Measurements from ENCODE around the gene NANS. TPM values are rescaled to one million over a fixed set of nuclear protein-coding genes. Genes with fewer than 3 reads are reported as not detected.

NANS gene
- total and polyA plus RNA-seq, 2 donors = 36.3 to 38.0 TPM

- Histone ChIP-seq H3K27ac (ENCODE audit: low read depth in 1 of 2, low read length in 1 of 2) (peak overlapping the region in 1 of 2 donors; percentile 86), H3K36me3 (ENCODE audit: control insufficient read depth in 2 of 2, insufficient read depth in 2 of 2, low read length in 1 of 2) (peaks cover 34 to 52% of the 10 kb centered on the region in 2 donors), H3K4me3 (ENCODE audit: low read length in 2 of 2) (no peak overlapping the region), H3K4me1 (ENCODE audit: control insufficient read depth in 2 of 2, insufficient read depth in 2 of 2, low read length in 2 of 2) (peaks cover 43 to 73% of the 10 kb centered on the region in 2 donors), H3K9me3 (ENCODE audit: control insufficient read depth in 2 of 2, insufficient read depth in 1 of 2, low read length in 1 of 2) (no peaks in the 10 kb centered on the region), H3K27me3 (ENCODE audit: control insufficient read depth in 2 of 2, insufficient read depth in 1 of 2, low read length in 1 of 2) (no peaks in the 10 kb centered on the region)
- 88% methylated on average over 4 of the region's 4 CpGs for whole genome bisulfite sequencing
- peak in 1 of 9 donors; percentile 62 for DNase-seq (ENCODE audit: low read depth in 6 of 9, low spot score in 9 of 9)
Measured at GRCh38 chr9:98097836-98098235, 41.3 kb downstream of the NANS start.

- 100% methylated on average over 2 of the region's 2 CpGs for WGBS
- Histone ChIP-seq H3K4me3 (ENCODE audit: low read length in 2 of 2) (no peak overlapping the region), H3K36me3 (ENCODE audit: control insufficient read depth in 2 of 2, insufficient read depth in 2 of 2, low read length in 1 of 2) (peaks cover 23 to 52% of the 10 kb centered on the region in 2 donors), H3K27ac (ENCODE audit: low read depth in 1 of 2, low read length in 1 of 2) (peak overlapping the region; percentile 87 to 96), H3K9me3 (ENCODE audit: control insufficient read depth in 2 of 2, insufficient read depth in 1 of 2, low read length in 1 of 2) (no peaks in the 10 kb centered on the region), H3K27me3 (ENCODE audit: control insufficient read depth in 2 of 2, insufficient read depth in 1 of 2, low read length in 1 of 2) (no peaks in the 10 kb centered on the region), H3K4me1 (ENCODE audit: control insufficient read depth in 2 of 2, insufficient read depth in 2 of 2, low read length in 2 of 2) (peaks cover 50 to 82% of the 10 kb centered on the region in 2 donors)
- DNase-seq (ENCODE audit: low read depth in 6 of 9, low spot score in 9 of 9) = no peak
Measured at GRCh38 chr9:98099346-98099745, 42.8 kb downstream of the NANS start.

- DNase-seq (ENCODE audit: low read depth in 6 of 9, low spot score in 9 of 9) = peak in 2 of 9 donors; percentile 50 to 77
- no peak overlapping the region for H3K4me3 ChIP-seq (ENCODE audit: low read length in 2 of 2)
- WGBS = 17% methylated on average over 5 of the region's 5 CpGs
- H3K36me3 ChIP-seq (ENCODE audit: control insufficient read depth in 2 of 2, insufficient read depth in 2 of 2, low read length in 1 of 2) = peaks cover 17 to 49% of the 10 kb centered on the region in 2 donors
- peak overlapping the region; percentile 87 to 96 for H3K27ac ChIP-seq (ENCODE audit: low read depth in 1 of 2, low read length in 1 of 2)
- H3K27me3 ChIP-seq (ENCODE audit: control insufficient read depth in 2 of 2, insufficient read depth in 1 of 2, low read length in 1 of 2) = no peaks in the 10 kb centered on the region
- peaks cover 54 to 84% of the 10 kb centered on the region in 2 donors for H3K4me1 ChIP-seq (ENCODE audit: control insufficient read depth in 2 of 2, insufficient read depth in 2 of 2, low read length in 2 of 2)
- H3K9me3 ChIP-seq (ENCODE audit: control insufficient read depth in 2 of 2, insufficient read depth in 1 of 2, low read length in 1 of 2) = no peaks in the 10 kb centered on the region
Measured at GRCh38 chr9:98099898-98100297, 43.4 kb downstream of the NANS start.

- no peak overlapping the region for H3K4me3 ChIP-seq (ENCODE audit: low read length in 2 of 2)
- peak overlapping the region in 1 of 2 donors; percentile 96 for H3K27ac ChIP-seq (ENCODE audit: low read depth in 1 of 2, low read length in 1 of 2)
- no peaks in the 10 kb centered on the region for H3K9me3 ChIP-seq (ENCODE audit: control insufficient read depth in 2 of 2, insufficient read depth in 1 of 2, low read length in 1 of 2)
- no peaks in the 10 kb centered on the region for H3K27me3 ChIP-seq (ENCODE audit: control insufficient read depth in 2 of 2, insufficient read depth in 1 of 2, low read length in 1 of 2)
- H3K4me1 ChIP-seq (ENCODE audit: control insufficient read depth in 2 of 2, insufficient read depth in 2 of 2, low read length in 2 of 2) = peaks cover 58 to 87% of the 10 kb centered on the region in 2 donors
- DNase-seq (ENCODE audit: low read depth in 6 of 9, low spot score in 9 of 9) = no peak
- peaks cover 12 to 49% of the 10 kb centered on the region in 2 donors for H3K36me3 ChIP-seq (ENCODE audit: control insufficient read depth in 2 of 2, insufficient read depth in 2 of 2, low read length in 1 of 2)
Measured at GRCh38 chr9:98100456-98100855, 43.9 kb downstream of the NANS start.

- no peak for DNase-seq (ENCODE audit: low read depth in 6 of 9, low spot score in 9 of 9)
- Histone ChIP-seq H3K4me1 (ENCODE audit: control insufficient read depth in 2 of 2, insufficient read depth in 2 of 2, low read length in 2 of 2) (peaks cover 67 to 93% of the 10 kb centered on the region in 2 donors), H3K9me3 (ENCODE audit: control insufficient read depth in 2 of 2, insufficient read depth in 1 of 2, low read length in 1 of 2) (no peaks in the 10 kb centered on the region), H3K27ac (ENCODE audit: low read depth in 1 of 2, low read length in 1 of 2) (peak overlapping the region; percentile 96 to 98), H3K36me3 (ENCODE audit: control insufficient read depth in 2 of 2, insufficient read depth in 2 of 2, low read length in 1 of 2) (peaks cover 4 to 49% of the 10 kb centered on the region in 2 donors), H3K27me3 (ENCODE audit: control insufficient read depth in 2 of 2, insufficient read depth in 1 of 2, low read length in 1 of 2) (no peaks in the 10 kb centered on the region), H3K4me3 (ENCODE audit: low read length in 2 of 2) (no peak overlapping the region)
- 84% methylated on average over 7 of the region's 7 CpGs for WGBS
Measured at GRCh38 chr9:98101416-98101815, 44.9 kb downstream of the NANS start.

- Histone ChIP-seq H3K27me3 (ENCODE audit: control insufficient read depth in 2 of 2, insufficient read depth in 1 of 2, low read length in 1 of 2) (no peaks in the 10 kb centered on the region), H3K36me3 (ENCODE audit: control insufficient read depth in 2 of 2, insufficient read depth in 2 of 2, low read length in 1 of 2) (peaks cover 4 to 44% of the 10 kb centered on the region in 2 donors), H3K9me3 (ENCODE audit: control insufficient read depth in 2 of 2, insufficient read depth in 1 of 2, low read length in 1 of 2) (no peaks in the 10 kb centered on the region), H3K27ac (ENCODE audit: low read depth in 1 of 2, low read length in 1 of 2) (peak overlapping the region; percentile 96 to 98), H3K4me1 (ENCODE audit: control insufficient read depth in 2 of 2, insufficient read depth in 2 of 2, low read length in 2 of 2) (peaks cover 67 to 91% of the 10 kb centered on the region in 2 donors), H3K4me3 (ENCODE audit: low read length in 2 of 2) (no peak overlapping the region)
- DNase-seq (ENCODE audit: low read depth in 6 of 9, low spot score in 9 of 9) = peak; percentile 79 to 98 (median 95)
- 1% methylated on average over 6 of the region's 6 CpGs for WGBS
Measured at GRCh38 chr9:98101868-98102273, 45.3 kb downstream of the NANS start.

GRCh38 chr9:98104445-98104881 lies 47.9 kb downstream of the NANS start:
- Histone ChIP-seq H3K27me3 (ENCODE audit: control insufficient read depth in 2 of 2, insufficient read depth in 1 of 2, low read length in 1 of 2) (no peaks in the 10 kb centered on the region), H3K27ac (ENCODE audit: low read depth in 1 of 2, low read length in 1 of 2) (peak overlapping the region; percentile 82 to 96), H3K4me3 (ENCODE audit: low read length in 2 of 2) (no peak overlapping the region), H3K9me3 (ENCODE audit: control insufficient read depth in 2 of 2, insufficient read depth in 1 of 2, low read length in 1 of 2) (no peaks in the 10 kb centered on the region), H3K36me3 (ENCODE audit: control insufficient read depth in 2 of 2, insufficient read depth in 2 of 2, low read length in 1 of 2) (peaks cover 0 to 39% of the 10 kb centered on the region in 2 donors), H3K4me1 (ENCODE audit: control insufficient read depth in 2 of 2, insufficient read depth in 2 of 2, low read length in 2 of 2) (peaks cover 69 to 92% of the 10 kb centered on the region in 2 donors)
- DNase-seq (ENCODE audit: low read depth in 6 of 9, low spot score in 9 of 9) = peak in 1 of 9 donors; percentile 59
- 65% methylated on average over 3 of the region's 3 CpGs for WGBS

GRCh38 chr9:98105006-98105405 lies 48.5 kb downstream of the NANS start:
- Histone ChIP-seq H3K9me3 (ENCODE audit: control insufficient read depth in 2 of 2, insufficient read depth in 1 of 2, low read length in 1 of 2) (no peaks in the 10 kb centered on the region), H3K27me3 (ENCODE audit: control insufficient read depth in 2 of 2, insufficient read depth in 1 of 2, low read length in 1 of 2) (no peaks in the 10 kb centered on the region), H3K4me1 (ENCODE audit: control insufficient read depth in 2 of 2, insufficient read depth in 2 of 2, low read length in 2 of 2) (peaks cover 67 to 92% of the 10 kb centered on the region in 2 donors), H3K27ac (ENCODE audit: low read depth in 1 of 2, low read length in 1 of 2) (peak overlapping the region; percentile 82 to 96), H3K4me3 (ENCODE audit: low read length in 2 of 2) (no peak overlapping the region), H3K36me3 (ENCODE audit: control insufficient read depth in 2 of 2, insufficient read depth in 2 of 2, low read length in 1 of 2) (peaks cover 0 to 39% of the 10 kb centered on the region in 2 donors)
- DNase-seq (ENCODE audit: low read depth in 6 of 9, low spot score in 9 of 9) = no peak
- 98% methylated on average over 7 of the region's 7 CpGs for WGBS

- Histone ChIP-seq H3K27ac (ENCODE audit: low read depth in 1 of 2, low read length in 1 of 2) (peak overlapping the region; percentile 98 to 99), H3K9me3 (ENCODE audit: control insufficient read depth in 2 of 2, insufficient read depth in 1 of 2, low read length in 1 of 2) (no peaks in the 10 kb centered on the region), H3K4me3 (ENCODE audit: low read length in 2 of 2) (no peak overlapping the region), H3K36me3 (ENCODE audit: control insufficient read depth in 2 of 2, insufficient read depth in 2 of 2, low read length in 1 of 2) (peaks cover 0 to 41% of the 10 kb centered on the region in 2 donors), H3K27me3 (ENCODE audit: control insufficient read depth in 2 of 2, insufficient read depth in 1 of 2, low read length in 1 of 2) (no peaks in the 10 kb centered on the region), H3K4me1 (ENCODE audit: control insufficient read depth in 2 of 2, insufficient read depth in 2 of 2, low read length in 2 of 2) (peaks cover 56 to 73% of the 10 kb centered on the region in 2 donors)
- no peak for DNase-seq (ENCODE audit: low read depth in 6 of 9, low spot score in 9 of 9)
- WGBS = 83% methylated on average over 2 of the region's 2 CpGs
Measured at GRCh38 chr9:98107926-98108325, 51.4 kb downstream of the NANS start.

Data from thymus (tissue), 11 donors.